GM21447 (cell line): ENCODE data around the gene UPF3A.
"Not testable (repeated sequence)": the region's sequence is repeated elsewhere in the genome, so short reads cannot be mapped to it uniquely, and the experiment has no call there.

Source experiments
- ATAC-seq: cut with Tn5 transposase; IDR thresholded peaks from one replicate; pipeline ENCODE4 v1.9.1; 2021; ENCODE audit not compliant: unreplicated experiment

Gene UPF3A

GRCh38 chr13:114281351-114282040 is at the start of gene UPF3A:
UPF3A (plus strand) TSS chr13:114281601; CDS start chr13:114281640, 39 bp downstream.
- peak; percentile 62 for ATAC-seq

GRCh38 chr13:114231886-114232285 is 49.5 kb upstream of the UPF3A start:
- no peak for ATAC-seq

- no peak for ATAC-seq
Observed at GRCh38 chr13:114234266-114234644, 47.1 kb upstream of the UPF3A start.

GRCh38 chr13:114234645-114235421 is 46.6 kb upstream of the UPF3A start, which contains the start of gene CDC16:
CDC16 (plus strand) TSS chr13:114234897; CDS start chr13:114235085, 188 bp downstream.
- ATAC-seq = peak; percentile 84

GRCh38 chr13:114235697-114236096 is 45.7 kb upstream of the UPF3A start:
- ATAC-seq = no peak

- no peak for ATAC-seq
Observed at GRCh38 chr13:114236227-114236626, 45.2 kb upstream of the UPF3A start.

- ATAC-seq = no peak
Observed at GRCh38 chr13:114237415-114238112, 43.8 kb upstream of the UPF3A start.

GRCh38 chr13:114241918-114242317 is 39.5 kb upstream of the UPF3A start:
- no peak for ATAC-seq

- ATAC-seq = no peak
Observed at GRCh38 chr13:114243971-114244370, 37.4 kb upstream of the UPF3A start.

GRCh38 chr13:114244637-114245036 is 36.8 kb upstream of the UPF3A start:
- ATAC-seq = no peak

- ATAC-seq = no peak
Observed at GRCh38 chr13:114248011-114248410, 33.4 kb upstream of the UPF3A start.

GRCh38 chr13:114249077-114249476 is 32.3 kb upstream of the UPF3A start:
- ATAC-seq = no peak

- not testable (repeated sequence) for ATAC-seq
Observed at GRCh38 chr13:114251639-114252440, 29.6 kb upstream of the UPF3A start.

- ATAC-seq = no peak
Observed at GRCh38 chr13:114256547-114256946, 24.9 kb upstream of the UPF3A start.

- ATAC-seq = no peak
Observed at GRCh38 chr13:114257014-114257413, 24.4 kb upstream of the UPF3A start.

GRCh38 chr13:114258589-114258988 is 22.8 kb upstream of the UPF3A start:
- no peak for ATAC-seq

GRCh38 chr13:114259374-114259773 is 22.0 kb upstream of the UPF3A start:
- no peak for ATAC-seq

- ATAC-seq = peak; percentile 51
Observed at GRCh38 chr13:114259974-114260373, 21.4 kb upstream of the UPF3A start.

GRCh38 chr13:114260814-114261213 is 20.6 kb upstream of the UPF3A start:
- ATAC-seq = no peak

- no peak for ATAC-seq
Observed at GRCh38 chr13:114261328-114261965, 20.0 kb upstream of the UPF3A start.
